ENCODE data around the gene RGCC. TPM values are rescaled to one million over a fixed set of nuclear protein-coding genes. Genes with fewer than 3 reads are reported as not detected.
"Not testable (repeated sequence)": the region's sequence is repeated elsewhere in the genome, so short reads cannot be mapped to it uniquely, and the experiment has no call there.

Gene RGCC
- total and polyA plus RNA-seq, 2 donors (not counting 3 experiments of a cell fraction or from before 2014, with no cell fraction given): 112 to 138 TPM

GRCh38 chr13:41428155-41428554, 29.2 kb upstream of the RGCC start:
- Histone ChIP-seq H3K9me3 (replicated peaks; ENCODE audit: control insufficient read depth, insufficient read depth, low read length) (no peaks in the 10 kb centered on the region), H3K79me2 (ENCODE audit: control insufficient read depth, insufficient read depth, low read length) (no peaks in the 10 kb centered on the region), H3K9me1 (replicated peaks; ENCODE audit: control insufficient read depth, extremely low read depth, insufficient read depth, low read length) (no peaks in the 10 kb centered on the region), H4K20me1 (replicated peaks; ENCODE audit: control insufficient read depth, extremely low read depth, insufficient read depth, low read length) (no peaks in the 10 kb centered on the region), H2AFZ (ENCODE audit: low read depth, low read length) (peak overlapping the region; percentile 93), H3K4me1 (ENCODE audit: control insufficient read depth, extremely low read depth, insufficient read depth, low read length) (peaks cover 6% of the 10 kb centered on the region), H3K9ac (replicated peaks; ENCODE audit: extremely low read depth, insufficient read depth, low read length) (peak overlapping the region; percentile 13), H3K27me3 (ENCODE audit: control insufficient read depth in 2 of 2, insufficient read depth in 2 of 2, low read length in 2 of 2) (peaks cover 0 to 4% of the 10 kb centered on the region in 2 experiments), H3K4me3 (replicated peaks in 1 of 3; ENCODE audit: insufficient read depth in 1 of 3, low read depth in 1 of 3, low read length in 3 of 3) (peak overlapping the region; percentile 27 to 33 (median 30)), H3K36me3 (ENCODE audit: control insufficient read depth in 2 of 2, extremely low read depth in 1 of 2, insufficient read depth in 2 of 2, low read length in 2 of 2) (no peaks in the 10 kb centered on the region), H3K27ac (ENCODE audit: insufficient read depth, low read depth, low read length) (no peak overlapping the region), H3K4me2 (ENCODE audit: insufficient read depth, low read length) (peak overlapping the region; percentile 82)
- no peak for DNase-seq (ENCODE audit: low read depth, low spot score)
- no peak for FAIRE-seq
- POLR2A ChIA-PET: no interaction called here
- dilution Hi-C loops (cut with MboI; ENCODE audit: extremely low pct_ligation_motif_present, low sequenced_read_pairs): no loop called here
- intact Hi-C loops (cut with micrococcal nuclease): loop anchor here (1.0 to 2.0 kb wide), 2 partner anchors 29 to 224 kb away; partner anchors contain the start of gene RGCC
- BruUV-seq (replicated peaks): no TSS peak
- TF ChIP-seq JUN (IDR thresholded peaks at IDR 0.05; ENCODE audit: borderline replicate concordance, insufficient read depth, insufficient read length, low read depth) (no peak), GATA2 (IDR thresholded peaks at IDR 0.05; ENCODE audit: insufficient read depth, insufficient read length, low read depth, low read length) (no peak), POLR2AphosphoS5 (IDR thresholded peaks at IDR 0.05; ENCODE audit: insufficient read depth, low read depth, low read length) (no peak), CTCF (IDR thresholded peaks at IDR 0.05; ENCODE audit: extremely low read depth in 1 of 2, insufficient read depth in 1 of 2, low read depth in 1 of 2, low read length in 2 of 2) (peak; percentile 38 to 48)
- TF ChIP-seq, protein P1, sequence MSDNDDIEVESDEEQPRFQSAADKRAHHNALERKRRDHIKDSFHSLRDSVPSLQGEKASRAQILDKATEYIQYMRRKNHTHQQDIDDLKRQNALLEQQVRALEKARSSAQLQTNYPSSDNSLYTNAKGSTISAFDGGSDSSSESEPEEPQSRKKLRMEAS (IDR thresholded peaks at IDR 0.05; ENCODE audit: insufficient read depth, insufficient read length): no peak
- CTCF ChIA-PET: interaction anchor here (0.6 to 1.3 kb wide), 2 partner anchors 225 to 230 kb away, joined by 3 to 11 read pairs; no protein-coding TSS in a partner anchor

GRCh38 chr13:41434030-41434429, 23.3 kb upstream of the RGCC start:
- H3K9me1 ChIP-seq (replicated peaks; ENCODE audit: control insufficient read depth, extremely low read depth, insufficient read depth, low read length); FAIRE-seq; H2AFZ ChIP-seq (ENCODE audit: low read depth, low read length); intact Hi-C loops (cut with micrococcal nuclease); H3K36me3 ChIP-seq (ENCODE audit: control insufficient read depth in 2 of 2, extremely low read depth in 1 of 2, insufficient read depth in 2 of 2, low read length in 2 of 2); H4K20me1 ChIP-seq (replicated peaks; ENCODE audit: control insufficient read depth, extremely low read depth, insufficient read depth, low read length); DNase-seq (ENCODE audit: low read depth, low spot score); H3K79me2 ChIP-seq (ENCODE audit: control insufficient read depth, insufficient read depth, low read length); H3K9ac ChIP-seq (replicated peaks; ENCODE audit: extremely low read depth, insufficient read depth, low read length); H3K4me1 ChIP-seq (ENCODE audit: control insufficient read depth, extremely low read depth, insufficient read depth, low read length); H3K27ac ChIP-seq (ENCODE audit: insufficient read depth, low read depth, low read length); H3K4me2 ChIP-seq (ENCODE audit: insufficient read depth, low read length); dilution Hi-C loops (cut with MboI; ENCODE audit: extremely low pct_ligation_motif_present, low sequenced_read_pairs); H3K27me3 ChIP-seq (ENCODE audit: control insufficient read depth in 2 of 2, insufficient read depth in 2 of 2, low read length in 2 of 2); POLR2A ChIA-PET; H3K9me3 ChIP-seq (replicated peaks; ENCODE audit: control insufficient read depth, insufficient read depth, low read length); BruUV-seq (replicated peaks); H3K4me3 ChIP-seq (replicated peaks in 1 of 3; ENCODE audit: insufficient read depth in 1 of 3, low read depth in 1 of 3, low read length in 3 of 3): not testable (repeated sequence)
- CTCF ChIA-PET: interaction anchor here (1.3 kb wide), 1 partner anchor 219 kb away, joined by 3 read pairs; no protein-coding TSS in a partner anchor
